Ishikawa (cell line): ENCODE measurements around the gene RHOBTB3.

Source experiments
- CEBPB ChIP-seq: IDR thresholded peaks from 2 replicates; pipeline ENCODE4 v1.6.1; 2012
- EGR1 ChIP-seq: IDR thresholded peaks from 2 replicates; pipeline ENCODE4 v1.6.1; 2012
- EP300 ChIP-seq: IDR thresholded peaks from 2 replicates; pipeline ENCODE4 v1.6.1; 2012; ENCODE audit warnings: borderline replicate concordance
- FOXM1 ChIP-seq: IDR thresholded peaks from 2 replicates; pipeline ENCODE4 v1.6.1; 2012; ENCODE audit warnings: low read depth, borderline replicate concordance
- MAX ChIP-seq: IDR thresholded peaks from 2 replicates; pipeline ENCODE4 v1.6.1; 2012
- NFIC ChIP-seq: IDR thresholded peaks from 2 replicates; pipeline ENCODE4 v1.6.1; 2012
- RAD21 ChIP-seq: IDR thresholded peaks from 2 replicates; pipeline ENCODE4 v1.6.1; 2012; ENCODE audit warnings: low read depth
- REST ChIP-seq: IDR thresholded peaks from 2 replicates; pipeline ENCODE4 v1.6.1; 2012; ENCODE audit warnings: low read depth, mild to moderate bottlenecking
- TAF1 ChIP-seq: IDR thresholded peaks from 2 replicates; pipeline ENCODE4 v1.6.1; 2012; ENCODE audit warnings: low read depth, mild to moderate bottlenecking
- TCF12 ChIP-seq: IDR thresholded peaks from 2 replicates; pipeline ENCODE4 v1.6.1; 2012; ENCODE audit warnings: low read depth
- TEAD4 ChIP-seq: IDR thresholded peaks from 2 replicates; pipeline ENCODE4 v1.6.1; 2012
- YY1 ChIP-seq: IDR thresholded peaks from 2 replicates; pipeline ENCODE4 v1.6.1; 2012; ENCODE audit warnings: low read depth
- ZBTB7A ChIP-seq: IDR thresholded peaks from 2 replicates; pipeline ENCODE4 v1.6.1; 2012; ENCODE audit warnings: low read depth

GRCh38 chr5:95806687-95807086, 75.6 kb downstream of the RHOBTB3 start:
- TF ChIP-seq MAX (no peak), FOXM1 (no peak), RAD21 (no peak), EP300 (no peak), TAF1 (no peak), YY1 (no peak), REST (no peak), CEBPB (no peak), NFIC (no peak), TEAD4 (no peak), ZBTB7A (no peak), TCF12 (no peak), EGR1 (no peak)
